SK-N-SH (cell line): ENCODE results near the gene UBE2E1. TPM values are rescaled to one million over a fixed set of nuclear protein-coding genes. Genes with fewer than 3 reads are reported as not detected.

Experiments
- CTCF ChIA-PET: fragments of 300-600, 350-600 bp; formaldehyde crosslinking; extraction: SDS; loops from one replicate; lab custom pipeline; 2021; lab: Yijun Ruan, JAX
- POLR2A ChIA-PET: fragments of 350-600 bp; sonication (Branson Sonifier 250); formaldehyde crosslinking; extraction: SDS; loops from one replicate; lab custom pipeline; 2020; ENCODE audit warnings: antibody characterized with exemption, inconsistent platforms; lab: Yijun Ruan, JAX
- DNase-seq: peaks from one replicate; pipeline ENCODE4 v3.0.0; 2012
- H2AFZ ChIP-seq: fragments of 200-600 bp; sonication (generic); 2 replicates; pipeline ENCODE4 v1.8.1; 2016; ENCODE audit warnings: antibody characterized with exemption, mild to moderate bottlenecking, low read depth
- H3F3A ChIP-seq: fragments of 200-600 bp; sonication (generic); replicated peaks from 2 replicates; pipeline ENCODE3; 2016; ENCODE audit warnings: antibody characterized with exemption, mild to moderate bottlenecking; ENCODE audit not compliant: insufficient read depth
- H3K27ac ChIP-seq, 2 experiments: fragments of 200-500 bp in 1 of 2; fragments of 200-600 bp in 1 of 2; sonication (Bioruptor generic) in 1 of 2; sonication (generic), shearing (Covaris generic) in 1 of 2; 2 replicates each; pipeline versions ENCODE4 v1.5.1 to v1.6.1; 2014 to 2016; ENCODE audit warnings: low read depth in 2 of 2, inconsistent platforms in 1 of 2, low read length in 1 of 2, mild to moderate bottlenecking in 1 of 2, mixed read lengths in 1 of 2
- H3K27me3 ChIP-seq: fragments of 200-600 bp; sonication (generic), shearing (Covaris generic); 2 replicates; pipeline ENCODE4 v1.6.1; 2016; ENCODE audit warnings: mixed run types; ENCODE audit not compliant: insufficient read depth
- H3K36me3 ChIP-seq, 2 experiments: fragments of 200-500 bp in 1 of 2; fragments of 200-600 bp in 1 of 2; sonication (Bioruptor generic) in 1 of 2; sonication (generic) in 1 of 2; replicated peaks in 1 of 2; 2 replicates each; pipeline versions ENCODE3 to v1.5.1; 2014 to 2016; ENCODE audit warnings: low read length in 1 of 2, mild to moderate bottlenecking in 1 of 2; ENCODE audit not compliant: insufficient read depth in 2 of 2, control insufficient read depth in 1 of 2
- H3K4me1 ChIP-seq, 2 experiments: fragments of 200-500 bp in 1 of 2; fragments of 200-600 bp in 1 of 2; sonication (Bioruptor generic) in 1 of 2; sonication (generic), shearing (Covaris generic) in 1 of 2; 2 replicates each; pipeline versions ENCODE4 v1.5.1 to v1.6.1; 2014 to 2016; ENCODE audit warnings: low read depth in 1 of 2, low read length in 1 of 2, mixed run types in 1 of 2; ENCODE audit not compliant: insufficient read depth in 2 of 2, control insufficient read depth in 1 of 2
- H3K4me2 ChIP-seq: fragments of 200-600 bp; sonication (generic), shearing (Covaris generic); 2 replicates; pipeline ENCODE4 v1.6.1; 2017; ENCODE audit warnings: mixed run types
- H3K4me3 ChIP-seq, 2 experiments: fragments of 200-500 bp in 1 of 2; fragments of 200-600 bp in 1 of 2; sonication (Bioruptor generic) in 1 of 2; sonication (generic), shearing (Covaris generic) in 1 of 2; 2 replicates each; pipeline versions ENCODE4 v1.5.1 to v1.8.1; 2014 to 2016; ENCODE audit warnings: low read depth in 2 of 2, inconsistent platforms in 1 of 2, low read length in 1 of 2, mild to moderate bottlenecking in 1 of 2, mixed read lengths in 1 of 2, moderate library complexity in 1 of 2
- H3K79me2 ChIP-seq: fragments of 200-600 bp; sonication (generic); 2 replicates; pipeline ENCODE4 v1.8.1; 2017; ENCODE audit warnings: mild to moderate bottlenecking; ENCODE audit not compliant: insufficient read depth
- H3K9ac ChIP-seq: fragments of 200-600 bp; sonication (generic); 2 replicates; pipeline ENCODE4 v1.6.1; 2017; ENCODE audit warnings: mixed run types
- H3K9me2 ChIP-seq: fragments of 200-600 bp; sonication (generic); 2 replicates; pipeline ENCODE4 v1.6.1; 2017; ENCODE audit warnings: mixed run types
- H3K9me3 ChIP-seq: fragments of 200-600 bp; sonication (generic); 2 replicates; pipeline ENCODE4 v1.6.1; 2017; ENCODE audit warnings: mixed run types, mild to moderate bottlenecking, moderate library complexity
- H4K20me1 ChIP-seq: fragments of 200-600 bp; sonication (generic); 2 replicates; pipeline ENCODE4 v1.6.1; 2017; ENCODE audit warnings: mild to moderate bottlenecking, mixed run types; ENCODE audit not compliant: insufficient read depth
- EP300 ChIP-seq, 2 experiments: IDR thresholded peaks; 2 replicates each; pipeline versions ENCODE4 v1.4.0 to v1.6.1; 2012; ENCODE audit warnings: borderline replicate concordance in 1 of 2, low read depth in 1 of 2, low read length in 1 of 2
- EZH2phosphoT487 ChIP-seq: fragments of 200-600 bp; sonication (generic); IDR thresholded peaks from 2 replicates; pipeline ENCODE4 v1.6.1; 2017; ENCODE audit warnings: low read depth, mixed run types, mild to moderate bottlenecking, antibody characterized with exemption, moderate library complexity, borderline replicate concordance
- FOXJ3 ChIP-seq: sonication (generic); formaldehyde crosslinking; IDR thresholded peaks from 2 replicates; pipeline ENCODE4 v1.5.1; 2020; ENCODE audit warnings: mild to moderate bottlenecking, missing genetic modification reagents
- GABPA ChIP-seq: IDR thresholded peaks from 2 replicates; pipeline ENCODE4 v1.4.0; 2012; ENCODE audit warnings: low read depth, mild to moderate bottlenecking
- MXI1 ChIP-seq: IDR thresholded peaks from 2 replicates; pipeline ENCODE4 v1.6.1; 2012; ENCODE audit warnings: mild to moderate bottlenecking, low read depth, low read length, improper control_type of control experiment
- NFIC ChIP-seq: IDR thresholded peaks from 2 replicates; pipeline ENCODE4 v1.4.0; 2012; ENCODE audit warnings: borderline replicate concordance
- NRF1 ChIP-seq: IDR thresholded peaks from 2 replicates; pipeline ENCODE4 v1.6.1; 2012; ENCODE audit warnings: low read depth, mild to moderate bottlenecking, low read length
- RFX5 ChIP-seq: IDR thresholded peaks from 2 replicates; pipeline ENCODE4 v1.6.1; 2012; ENCODE audit warnings: mild to moderate bottlenecking, improper control_type of control experiment, low read length
- RXRA ChIP-seq: IDR thresholded peaks from 2 replicates; pipeline ENCODE4 v1.4.0; 2012; ENCODE audit warnings: low read depth, mild to moderate bottlenecking, borderline replicate concordance
- SMC3 ChIP-seq: IDR thresholded peaks from 2 replicates; pipeline ENCODE4 v1.6.1; 2012; ENCODE audit warnings: low read depth, low read length, improper control_type of control experiment
- TAF1 ChIP-seq: IDR thresholded peaks from 2 replicates; pipeline ENCODE4 v1.6.1; 2012; ENCODE audit warnings: low read depth, mild to moderate bottlenecking, low read length, moderate library complexity, borderline replicate concordance
- TCF12 ChIP-seq: IDR thresholded peaks from 2 replicates; pipeline ENCODE4 v1.4.0; 2012
- USF1 ChIP-seq: IDR thresholded peaks from 2 replicates; pipeline ENCODE4 v1.4.0; 2012; ENCODE audit warnings: low read depth, borderline replicate concordance
- WGBS: methylation state at CpG from one replicate; pipeline ENCODE4 v1.1.6; 2017; ENCODE audit warnings: low lambda C conversion rate; 5-methylcytosine and 5-hydroxymethylcytosine counted together
- polyA plus RNA-seq, 3 experiments: library from polyadenylated mRNA; depleted of rRNA; stranded (reverse); fragments of >200 nt; gene quantifications; 2 replicates each; pipeline ENCODE4 v1.2.3, GENCODE V29; 2012
- TF ChIP-seq, protein P1 (sequence below): IDR thresholded peaks from 2 replicates; pipeline ENCODE4 v1.4.0; 2012; ENCODE audit warnings: low read depth, borderline replicate concordance
- TF ChIP-seq, protein P2 (sequence below): IDR thresholded peaks from 2 replicates; pipeline ENCODE4 v1.6.1; 2012; ENCODE audit warnings: mild to moderate bottlenecking, low read depth, low read length, moderate library complexity
- TF ChIP-seq, protein P3 (sequence below): fragments of 150-350 bp; IDR thresholded peaks from 2 replicates; pipeline ENCODE4 v1.6.1; 2017; ENCODE audit warnings: antibody characterized with exemption, low read length, low read depth, borderline replicate concordance

UBE2E1 gene
- polyA plus RNA-seq, 1 of the 3 experiments (the other 2 are of a cell fraction), result 59.9 TPM

- Histone ChIP-seq H3K9me3 (no peaks in the 10 kb centered on the region), H3K36me3 (peaks cover 26 to 40% of the 10 kb centered on the region in 2 experiments), H4K20me1 (no peaks in the 10 kb centered on the region), H2AFZ (no peak overlapping the region), H3F3A (no peaks in the 10 kb centered on the region), H3K4me2 (no peak overlapping the region), H3K27ac (no peak overlapping the region), H3K4me1 (no peaks in the 10 kb centered on the region; a peak in 1 of 4 replicates), H3K27me3 (no peaks in the 10 kb centered on the region), H3K79me2 (no peaks in the 10 kb centered on the region; the same call in 1 of the 2 replicates), H3K9ac (no peak overlapping the region), H3K9me2 (no peaks in the 10 kb centered on the region), H3K4me3 (no peak overlapping the region)
- POLR2A ChIA-PET, result interaction anchor here (0.6 kb wide), 1 partner anchor 16 kb away, joined by 3 read pairs; the partner anchor contains the start of genes NKIRAS1 and RPL15
- TF ChIP-seq FOXJ3 (no peak), EP300 (IDR thresholded peaks at IDR 0.05; ENCODE audit: borderline replicate concordance in 1 of 2, low read depth in 1 of 2, low read length in 1 of 2) (no peak), NRF1 (no peak), SMC3 (no peak), MXI1 (no peak), NFIC (no peak), EZH2phosphoT487 (no peak), TAF1 (no peak), RXRA (no peak), USF1 (no peak), GABPA (no peak), RFX5 (no peak), TCF12 (no peak)
- TF ChIP-seq, protein P1, sequence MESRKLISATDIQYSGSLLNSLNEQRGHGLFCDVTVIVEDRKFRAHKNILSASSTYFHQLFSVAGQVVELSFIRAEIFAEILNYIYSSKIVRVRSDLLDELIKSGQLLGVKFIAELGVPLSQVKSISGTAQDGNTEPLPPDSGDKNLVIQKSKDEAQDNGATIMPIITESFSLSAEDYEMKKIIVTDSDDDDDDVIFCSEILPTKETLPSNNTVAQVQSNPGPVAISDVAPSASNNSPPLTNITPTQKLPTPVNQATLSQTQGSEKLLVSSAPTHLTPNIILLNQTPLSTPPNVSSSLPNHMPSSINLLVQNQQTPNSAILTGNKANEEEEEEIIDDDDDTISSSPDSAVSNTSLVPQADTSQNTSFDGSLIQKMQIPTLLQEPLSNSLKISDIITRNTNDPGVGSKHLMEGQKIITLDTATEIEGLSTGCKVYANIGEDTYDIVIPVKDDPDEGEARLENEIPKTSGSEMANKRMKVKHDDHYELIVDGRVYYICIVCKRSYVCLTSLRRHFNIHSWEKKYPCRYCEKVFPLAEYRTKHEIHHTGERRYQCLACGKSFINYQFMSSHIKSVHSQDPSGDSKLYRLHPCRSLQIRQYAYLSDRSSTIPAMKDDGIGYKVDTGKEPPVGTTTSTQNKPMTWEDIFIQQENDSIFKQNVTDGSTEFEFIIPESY, result no peak
- TF ChIP-seq, protein P2, sequence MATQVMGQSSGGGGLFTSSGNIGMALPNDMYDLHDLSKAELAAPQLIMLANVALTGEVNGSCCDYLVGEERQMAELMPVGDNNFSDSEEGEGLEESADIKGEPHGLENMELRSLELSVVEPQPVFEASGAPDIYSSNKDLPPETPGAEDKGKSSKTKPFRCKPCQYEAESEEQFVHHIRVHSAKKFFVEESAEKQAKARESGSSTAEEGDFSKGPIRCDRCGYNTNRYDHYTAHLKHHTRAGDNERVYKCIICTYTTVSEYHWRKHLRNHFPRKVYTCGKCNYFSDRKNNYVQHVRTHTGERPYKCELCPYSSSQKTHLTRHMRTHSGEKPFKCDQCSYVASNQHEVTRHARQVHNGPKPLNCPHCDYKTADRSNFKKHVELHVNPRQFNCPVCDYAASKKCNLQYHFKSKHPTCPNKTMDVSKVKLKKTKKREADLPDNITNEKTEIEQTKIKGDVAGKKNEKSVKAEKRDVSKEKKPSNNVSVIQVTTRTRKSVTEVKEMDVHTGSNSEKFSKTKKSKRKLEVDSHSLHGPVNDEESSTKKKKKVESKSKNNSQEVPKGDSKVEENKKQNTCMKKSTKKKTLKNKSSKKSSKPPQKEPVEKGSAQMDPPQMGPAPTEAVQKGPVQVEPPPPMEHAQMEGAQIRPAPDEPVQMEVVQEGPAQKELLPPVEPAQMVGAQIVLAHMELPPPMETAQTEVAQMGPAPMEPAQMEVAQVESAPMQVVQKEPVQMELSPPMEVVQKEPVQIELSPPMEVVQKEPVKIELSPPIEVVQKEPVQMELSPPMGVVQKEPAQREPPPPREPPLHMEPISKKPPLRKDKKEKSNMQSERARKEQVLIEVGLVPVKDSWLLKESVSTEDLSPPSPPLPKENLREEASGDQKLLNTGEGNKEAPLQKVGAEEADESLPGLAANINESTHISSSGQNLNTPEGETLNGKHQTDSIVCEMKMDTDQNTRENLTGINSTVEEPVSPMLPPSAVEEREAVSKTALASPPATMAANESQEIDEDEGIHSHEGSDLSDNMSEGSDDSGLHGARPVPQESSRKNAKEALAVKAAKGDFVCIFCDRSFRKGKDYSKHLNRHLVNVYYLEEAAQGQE, result no peak
- TF ChIP-seq, protein P3, sequence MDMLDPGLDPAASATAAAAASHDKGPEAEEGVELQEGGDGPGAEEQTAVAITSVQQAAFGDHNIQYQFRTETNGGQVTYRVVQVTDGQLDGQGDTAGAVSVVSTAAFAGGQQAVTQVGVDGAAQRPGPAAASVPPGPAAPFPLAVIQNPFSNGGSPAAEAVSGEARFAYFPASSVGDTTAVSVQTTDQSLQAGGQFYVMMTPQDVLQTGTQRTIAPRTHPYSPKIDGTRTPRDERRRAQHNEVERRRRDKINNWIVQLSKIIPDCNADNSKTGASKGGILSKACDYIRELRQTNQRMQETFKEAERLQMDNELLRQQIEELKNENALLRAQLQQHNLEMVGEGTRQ, result no peak
- WGBS, result 94% methylated on average over 6 of the region's 6 CpGs
- DNase-seq, result no peak
- CTCF ChIA-PET, result interaction anchor here (0.6 to 1.0 kb wide), 2 partner anchors 10 to 312 kb away, joined by 3 read pairs; no protein-coding TSS in a partner anchor
Measured at GRCh38 chr3:23900744-23901143, 95.0 kb downstream of the UBE2E1 start.
